Measurements from ENCODE around the gene LLGL1.

LLGL1 gene

DNA sequence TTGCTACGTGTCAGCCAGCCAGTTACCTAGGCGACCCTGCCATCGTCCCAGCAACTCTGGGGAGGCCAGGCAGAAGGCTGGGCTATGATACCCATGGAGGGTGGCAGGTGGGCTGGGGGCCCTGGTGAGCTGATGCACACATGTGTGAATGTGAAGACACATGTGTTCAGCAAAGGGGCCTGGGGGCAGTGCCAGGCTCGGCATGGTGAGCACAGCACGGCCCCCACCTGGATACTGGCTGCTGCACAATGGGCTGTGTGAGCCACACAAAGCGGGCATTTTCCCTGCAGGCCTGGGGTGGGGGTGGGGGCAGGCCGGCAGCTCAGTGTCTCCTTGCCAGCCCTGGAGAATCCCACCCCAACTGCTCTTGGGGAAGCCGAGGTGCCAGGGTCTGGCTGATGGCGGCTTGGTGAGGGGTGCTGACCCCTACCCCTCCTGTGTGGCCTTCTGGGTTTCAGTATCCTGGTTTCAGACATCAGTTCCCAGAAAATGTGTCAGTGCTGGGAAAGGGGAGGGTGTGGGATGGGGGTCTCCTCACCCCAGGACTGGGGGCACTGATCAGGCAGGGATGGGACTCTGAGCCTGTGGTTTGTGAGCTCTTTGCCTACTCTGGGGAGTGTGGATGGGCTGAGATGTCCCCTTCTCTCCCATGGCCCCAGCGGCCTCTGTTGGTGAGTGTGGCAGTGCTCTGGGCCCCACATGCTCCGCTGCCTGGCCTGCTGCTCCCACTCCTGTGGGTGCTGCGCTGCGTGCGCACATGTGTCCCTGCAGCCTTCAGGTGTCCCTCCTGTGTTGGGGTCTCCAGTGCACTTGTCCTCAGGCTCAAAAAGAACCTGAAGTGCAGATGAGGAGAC is 5.1 kb downstream of the LLGL1 start:
- DNase-seq, result no peak

- no peak for DNase-seq
Observed at GRCh38 chr17:18231164-18231563, 5.7 kb downstream of the LLGL1 start.

DNA sequence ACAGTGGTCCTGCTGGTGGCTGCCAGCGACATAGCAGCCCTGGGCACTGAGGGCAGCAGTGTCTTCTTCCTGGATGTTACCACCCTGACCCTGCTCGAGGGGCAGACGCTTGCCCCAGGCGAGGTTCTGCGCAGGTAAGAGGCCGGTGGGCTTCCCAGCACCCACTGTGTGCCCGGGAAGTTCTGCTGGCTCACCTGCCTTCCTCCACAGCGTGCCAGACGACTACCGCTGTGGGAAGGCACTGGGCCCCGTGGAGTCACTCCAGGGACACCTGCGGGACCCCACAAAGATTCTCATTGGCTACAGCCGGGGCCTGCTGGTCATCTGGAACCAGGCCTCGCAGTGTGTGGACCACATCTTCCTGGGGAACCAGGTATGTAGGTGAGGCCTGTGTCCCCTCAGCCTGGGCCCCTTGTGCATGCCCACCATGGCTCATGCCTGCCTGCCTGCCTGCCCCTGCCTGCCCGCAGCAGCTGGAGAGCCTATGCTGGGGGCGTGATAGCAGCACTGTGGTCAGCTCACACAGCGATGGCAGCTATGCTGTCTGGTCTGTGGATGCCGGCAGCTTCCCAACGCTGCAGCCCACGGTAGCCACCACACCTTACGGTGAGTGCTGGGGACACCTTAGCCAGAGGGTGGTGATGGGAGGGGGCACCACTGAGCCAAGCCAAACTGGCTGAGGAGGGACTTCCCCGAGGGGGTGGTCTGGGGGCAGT is 8.5 kb downstream of the LLGL1 start:
- DNase-seq, result no peak

DNA sequence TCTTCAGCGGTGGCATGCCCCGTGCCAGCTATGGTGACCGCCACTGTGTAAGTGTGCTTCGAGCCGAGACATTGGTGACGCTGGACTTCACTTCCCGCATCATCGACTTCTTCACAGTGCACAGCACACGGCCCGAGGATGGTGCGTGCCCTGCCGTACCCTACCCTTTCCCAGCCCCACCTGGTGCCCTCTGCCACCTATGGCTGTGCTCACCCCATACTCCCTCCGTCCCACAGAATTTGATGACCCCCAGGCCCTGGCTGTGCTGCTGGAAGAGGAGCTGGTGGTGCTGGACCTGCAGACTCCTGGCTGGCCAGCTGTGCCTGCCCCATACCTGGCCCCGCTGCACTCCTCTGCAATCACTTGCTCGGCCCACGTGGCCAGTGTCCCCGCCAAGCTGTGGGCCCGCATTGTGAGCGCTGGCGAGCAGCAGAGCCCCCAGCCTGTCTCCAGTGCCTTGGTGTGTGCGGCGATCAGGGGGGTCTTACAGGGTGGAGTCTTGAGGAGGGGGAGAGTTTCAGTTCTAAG is 9.5 kb downstream of the LLGL1 start:
- DNase-seq, result no peak

GRCh38 chr17:18235743-18236256 is 10.4 kb downstream of the LLGL1 start:
- no peak for DNase-seq

DNA sequence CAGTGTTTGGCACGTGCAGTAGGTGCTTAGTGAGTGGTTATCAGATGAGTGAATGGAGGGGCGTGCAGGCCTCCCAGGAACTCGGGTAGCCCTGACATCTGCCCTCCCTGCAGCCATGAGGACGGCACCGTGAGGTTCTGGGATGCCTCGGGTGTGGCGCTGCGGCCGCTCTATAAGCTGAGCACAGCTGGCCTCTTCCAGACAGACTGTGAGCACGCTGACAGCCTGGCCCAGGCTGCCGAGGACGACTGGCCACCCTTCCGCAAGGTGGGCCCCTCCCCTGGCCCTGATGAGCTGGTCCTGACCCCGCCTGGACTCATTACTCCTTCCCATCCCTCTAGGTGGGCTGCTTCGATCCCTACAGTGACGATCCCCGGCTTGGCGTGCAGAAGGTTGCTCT is 11.1 kb downstream of the LLGL1 start:
- no peak for DNase-seq

DNA sequence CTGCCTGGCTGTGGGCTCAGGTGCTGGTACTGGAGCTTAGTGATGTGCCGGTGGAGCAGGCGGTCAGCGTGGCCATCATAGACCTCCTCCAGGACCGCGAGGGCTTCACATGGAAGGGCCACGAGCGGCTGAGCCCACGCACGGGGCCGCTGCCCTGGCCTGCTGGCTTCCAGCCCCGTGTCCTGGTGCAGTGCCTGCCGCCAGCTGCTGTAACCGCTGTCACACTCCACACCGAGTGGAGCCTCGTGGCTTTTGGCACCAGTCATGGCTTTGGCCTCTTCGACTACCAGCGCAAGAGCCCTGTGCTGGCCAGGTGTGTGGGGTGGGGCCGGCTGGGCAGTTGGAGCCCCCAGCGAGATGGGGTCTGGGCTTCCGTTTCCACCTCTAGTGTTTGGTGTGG is 12.0 kb downstream of the LLGL1 start:
- DNase-seq, result no peak

GRCh38 chr17:18238299-18238698 is 12.9 kb downstream of the LLGL1 start:
- no peak for DNase-seq

GRCh38 chr17:18240449-18240848 is 15.0 kb downstream of the LLGL1 start:
- no peak for DNase-seq

- no peak for DNase-seq
Observed at GRCh38 chr17:18241229-18241871, 15.9 kb downstream of the LLGL1 start.

- DNase-seq, result no peak
Observed at GRCh38 chr17:18245038-18245776, 19.8 kb downstream of the LLGL1 start.

- no peak for DNase-seq
Observed at GRCh38 chr17:18246109-18246725, 20.8 kb downstream of the LLGL1 start.

DNA sequence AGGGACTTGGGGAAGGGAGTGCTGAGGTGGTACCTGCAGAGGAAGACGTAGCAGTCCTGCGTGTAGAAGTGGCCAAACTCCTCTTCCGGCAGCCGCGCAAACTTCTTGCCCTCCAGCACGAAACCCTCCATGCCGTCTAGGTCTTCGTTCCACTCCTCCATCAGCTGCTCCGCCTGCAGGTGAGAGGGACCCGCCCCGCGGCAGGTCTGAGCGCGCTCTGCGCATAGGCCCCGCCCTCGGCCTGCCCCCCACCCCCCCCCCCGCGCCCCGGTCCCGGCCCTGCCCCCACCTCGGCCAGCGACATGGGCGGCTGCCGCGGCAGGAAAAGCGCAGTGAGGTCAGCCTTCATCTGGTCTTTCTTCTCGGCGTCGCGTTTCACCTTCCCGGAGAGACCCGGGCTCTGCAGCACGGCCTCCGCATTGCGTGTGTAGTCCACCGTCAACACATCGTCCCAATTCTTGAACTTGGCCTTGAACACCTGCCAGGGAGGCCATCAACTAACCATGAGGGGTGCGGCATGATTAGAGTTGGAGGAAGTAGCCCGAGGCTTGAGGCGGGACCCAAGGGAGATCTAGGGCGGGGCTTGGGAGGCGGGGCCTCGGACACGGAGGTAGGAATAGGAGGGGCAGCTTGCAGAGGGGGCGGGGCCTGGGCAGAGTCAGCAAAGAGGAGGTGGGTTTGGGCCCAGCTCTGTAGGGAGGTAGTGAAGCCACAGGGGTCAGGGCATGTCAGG is 21.6 kb downstream of the LLGL1 start:
- no peak for DNase-seq

DNA sequence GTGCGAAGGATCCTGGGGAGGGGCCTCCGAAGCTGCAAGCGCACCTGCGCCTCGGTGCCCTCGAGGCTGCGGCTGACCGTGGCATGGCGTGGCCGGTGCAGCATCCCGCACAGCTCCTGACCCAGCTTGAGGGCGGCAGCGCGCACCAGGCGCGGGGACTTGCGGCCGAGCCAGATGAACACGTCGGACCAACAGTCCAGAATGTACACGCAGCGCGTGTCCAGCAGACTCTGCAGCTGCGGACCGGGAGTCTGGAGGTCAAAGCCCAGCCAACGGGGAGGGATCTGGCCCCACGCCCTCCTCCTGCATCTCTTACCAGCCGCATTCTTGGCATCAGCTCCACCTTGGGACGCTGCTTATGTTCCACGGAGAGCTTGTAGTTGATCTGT is 22.2 kb downstream of the LLGL1 start:
- DNase-seq, result no peak

GRCh38 chr17:18248300-18248731 is 22.9 kb downstream of the LLGL1 start:
- DNase-seq, result peak; percentile 75

DNA sequence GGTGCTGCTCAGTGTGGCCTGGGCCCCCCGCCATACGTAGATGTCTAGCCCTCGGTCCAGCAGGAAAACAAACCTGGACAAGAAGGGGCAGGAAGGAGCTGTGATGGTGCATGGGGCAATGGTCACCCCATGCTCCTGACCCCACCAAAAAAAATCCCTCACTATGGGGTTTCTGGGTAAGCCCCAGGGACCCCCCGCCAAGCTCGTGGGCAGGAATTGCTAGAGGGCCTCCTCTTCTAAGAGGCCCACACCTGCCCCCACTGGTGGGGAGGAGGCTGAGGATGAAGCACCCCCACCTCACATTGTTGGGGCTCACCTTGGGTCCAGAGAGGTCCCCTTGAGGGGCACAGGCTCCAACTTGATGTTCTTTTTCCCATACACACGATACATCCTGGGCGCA is 23.4 kb downstream of the LLGL1 start:
- DNase-seq, result no peak

GRCh38 chr17:18250259-18250658 is 24.8 kb downstream of the LLGL1 start:
- DNase-seq, result no peak

DNA sequence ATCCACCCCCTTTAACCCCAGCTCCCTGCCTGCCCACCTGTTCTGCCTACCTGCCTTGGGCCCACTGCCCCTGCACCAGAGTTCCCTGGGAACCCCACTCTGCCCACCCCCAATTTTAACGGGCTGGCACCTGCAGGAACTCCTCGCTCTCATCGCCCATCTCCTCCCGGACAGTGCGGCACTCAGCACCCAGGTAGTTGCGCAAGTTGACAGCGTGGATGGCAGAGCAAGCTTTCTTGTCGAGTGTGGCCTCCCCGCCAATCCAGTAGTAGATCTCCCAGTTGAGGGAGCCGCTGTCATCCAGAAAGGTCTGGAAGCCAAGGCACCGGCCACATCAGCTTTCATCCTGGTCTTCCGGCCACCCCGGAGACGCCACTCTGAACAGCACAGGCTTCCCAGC is 25.3 kb downstream of the LLGL1 start:
- DNase-seq, result no peak

DNA sequence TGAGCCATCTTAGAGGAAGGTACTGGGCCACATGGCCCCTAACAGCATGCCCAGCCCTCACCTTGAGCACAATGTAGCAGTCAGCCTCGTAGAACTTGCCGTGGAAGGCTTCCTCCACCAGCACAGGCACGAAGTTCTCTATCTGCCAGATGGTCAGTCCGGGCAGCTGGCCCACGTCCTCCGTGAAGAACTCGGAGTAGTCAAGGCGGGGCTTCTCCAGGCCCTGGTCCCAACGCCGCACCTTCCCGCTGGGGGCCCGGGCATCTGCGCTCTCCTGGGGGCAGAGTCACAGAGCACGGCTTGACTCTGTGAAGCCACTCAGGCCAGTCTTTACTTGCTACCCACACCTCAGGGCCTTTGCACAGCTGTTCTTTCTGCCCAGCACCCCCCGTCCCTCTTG is 25.8 kb downstream of the LLGL1 start:
- DNase-seq, result no peak

- DNase-seq, result no peak
Observed at GRCh38 chr17:18252160-18252559, 26.7 kb downstream of the LLGL1 start.

DNA sequence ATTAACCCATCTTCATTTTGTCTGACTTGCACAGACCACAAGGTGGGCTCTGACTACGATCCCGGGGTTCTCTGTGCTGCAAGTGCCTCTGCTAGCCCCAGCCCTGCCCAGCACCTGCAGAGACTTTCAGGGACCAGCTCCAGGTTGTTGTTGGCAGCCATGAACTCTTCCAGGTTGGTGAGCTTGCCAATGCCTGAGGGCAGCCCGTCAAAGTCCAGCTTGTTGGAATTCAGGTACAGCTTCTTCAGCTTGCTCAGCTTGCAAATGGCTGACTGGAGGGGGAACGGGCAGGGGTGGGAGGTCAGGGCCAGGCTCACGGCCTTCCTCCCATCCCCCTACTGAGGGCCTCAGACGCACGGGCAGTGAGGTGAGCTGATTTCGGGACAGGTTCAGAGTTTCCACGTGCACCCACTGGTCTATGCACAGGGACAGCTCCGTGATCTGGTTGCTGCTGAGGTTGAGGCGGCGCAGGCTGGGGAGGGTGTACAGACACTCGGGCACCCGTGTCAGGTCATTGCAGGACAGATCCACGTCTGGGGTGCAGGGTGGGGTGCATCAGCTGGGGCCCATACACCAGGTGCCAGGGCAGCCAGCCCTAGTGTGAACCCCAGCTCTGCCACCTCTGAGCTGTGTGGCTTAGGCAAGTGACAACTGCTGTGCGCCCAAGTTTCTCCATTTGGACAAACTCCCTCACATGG is 27.9 kb downstream of the LLGL1 start:
- DNase-seq, result no peak
